ENCODE results near the gene COPS9. TPM values are rescaled to one million over a fixed set of nuclear protein-coding genes. Genes with fewer than 3 reads are reported as not detected.

Gene COPS9
- total RNA-seq, 1 donor, result 30.6 TPM

- Histone ChIP-seq H3K4me3 (ENCODE audit: low read length) (peak overlapping the region; percentile 69), H3K9me3 (ENCODE audit: low read depth, low read length) (no peaks in the 10 kb centered on the region), H3K27me3 (ENCODE audit: insufficient read depth, low read length) (no peaks in the 10 kb centered on the region), H3K4me1 (ENCODE audit: insufficient read depth, low read length) (peaks cover 21% of the 10 kb centered on the region)
Measured at GRCh38 chr2:240136671-240137292, 677 bp upstream of the COPS9 start.

GRCh38 chr2:240135706-240136012 is 446 bp downstream of the COPS9 start:
- H3K9me3 ChIP-seq (ENCODE audit: low read depth, low read length), result no peaks in the 10 kb centered on the region
- H3K27me3 ChIP-seq (ENCODE audit: insufficient read depth, low read length), result no peaks in the 10 kb centered on the region
- peaks cover 21% of the 10 kb centered on the region for H3K4me1 ChIP-seq (ENCODE audit: insufficient read depth, low read length)
- peak overlapping the region; percentile 69 for H3K4me3 ChIP-seq (ENCODE audit: low read length)

DNA sequence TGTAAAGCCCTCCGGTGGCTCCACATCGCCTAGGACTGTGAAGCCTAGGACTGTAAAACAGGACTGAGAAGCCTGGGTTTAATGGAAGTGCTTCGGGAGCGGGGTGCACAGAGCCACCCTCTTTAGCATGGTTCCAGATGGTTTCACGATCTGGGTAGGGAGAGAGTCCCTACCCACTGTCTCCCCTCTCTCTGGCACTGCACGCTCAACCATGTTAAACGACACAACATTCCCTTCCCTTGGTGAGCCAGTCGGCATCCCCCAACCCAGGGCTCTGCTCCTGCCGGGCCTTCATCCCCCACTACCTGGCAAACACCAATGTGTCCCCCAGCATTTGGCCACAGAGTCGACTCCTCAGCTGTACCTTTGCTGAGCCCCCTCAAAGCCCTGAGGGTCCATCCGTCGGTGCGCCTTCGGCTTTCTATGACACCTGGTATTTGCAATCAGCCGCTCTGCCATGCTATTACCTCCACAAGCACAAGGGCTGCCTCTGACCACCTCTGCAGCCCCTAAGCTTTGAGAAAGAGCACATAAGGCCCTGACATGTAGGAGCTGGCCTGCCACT is 1.1 kb downstream of the COPS9 start:
- H3K9me3 ChIP-seq (ENCODE audit: low read depth, low read length), result no peaks in the 10 kb centered on the region
- H3K4me3 ChIP-seq (ENCODE audit: low read length), result peak overlapping the region; percentile 69
- peaks cover 21% of the 10 kb centered on the region for H3K4me1 ChIP-seq (ENCODE audit: insufficient read depth, low read length)
- no peaks in the 10 kb centered on the region for H3K27me3 ChIP-seq (ENCODE audit: insufficient read depth, low read length)

DNA sequence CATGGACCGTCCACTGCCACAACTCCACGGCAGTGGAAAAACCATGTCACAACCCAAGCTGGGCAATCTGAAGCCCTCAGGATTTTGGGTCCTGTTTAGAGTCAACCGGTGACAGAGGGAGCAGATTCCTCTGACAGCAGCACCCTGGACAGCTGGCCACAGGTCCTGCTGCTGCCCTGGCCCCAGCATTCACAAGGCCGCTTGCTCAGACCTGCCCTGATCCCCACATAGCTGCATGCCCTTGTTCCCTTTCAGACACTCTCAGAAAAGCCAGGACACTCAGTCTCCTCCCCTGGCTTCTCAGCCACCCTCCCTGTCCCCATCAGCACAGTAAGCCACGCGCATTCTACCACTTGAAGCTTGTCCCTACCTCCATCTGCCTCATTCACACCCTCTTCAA is 1.6 kb downstream of the COPS9 start:
- Histone ChIP-seq H3K4me1 (ENCODE audit: insufficient read depth, low read length) (peaks cover 21% of the 10 kb centered on the region), H3K9me3 (ENCODE audit: low read depth, low read length) (no peaks in the 10 kb centered on the region), H3K4me3 (ENCODE audit: low read length) (no peak overlapping the region), H3K27me3 (ENCODE audit: insufficient read depth, low read length) (no peaks in the 10 kb centered on the region)

DNA sequence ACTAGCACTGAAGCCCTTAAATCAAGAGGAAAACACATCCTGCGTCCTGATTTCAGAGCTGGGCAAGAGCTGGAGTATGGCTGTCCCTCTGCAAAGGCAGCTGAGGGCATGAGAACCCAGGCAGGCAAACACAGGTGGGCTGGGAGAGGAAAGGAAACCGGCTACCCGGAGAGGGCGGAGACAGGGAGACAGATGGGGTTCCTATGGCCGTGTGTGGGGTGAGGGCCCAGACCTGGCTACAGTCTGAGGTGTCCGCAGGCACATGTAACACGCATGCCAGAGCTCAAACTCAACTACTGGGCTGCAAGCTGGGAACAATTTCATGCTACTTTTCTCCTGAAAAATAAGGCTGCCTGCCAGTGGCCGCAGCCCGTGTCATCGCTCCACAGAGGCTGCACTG is 2.7 kb downstream of the COPS9 start:
- Histone ChIP-seq H3K4me3 (ENCODE audit: low read length) (no peak overlapping the region), H3K27me3 (ENCODE audit: insufficient read depth, low read length) (no peaks in the 10 kb centered on the region), H3K4me1 (ENCODE audit: insufficient read depth, low read length) (peaks cover 21% of the 10 kb centered on the region), H3K9me3 (ENCODE audit: low read depth, low read length) (no peaks in the 10 kb centered on the region)

GRCh38 chr2:240132651-240132980 is 3.5 kb downstream of the COPS9 start:
- H3K9me3 ChIP-seq (ENCODE audit: low read depth, low read length), result no peaks in the 10 kb centered on the region
- no peaks in the 10 kb centered on the region for H3K27me3 ChIP-seq (ENCODE audit: insufficient read depth, low read length)
- peaks cover 21% of the 10 kb centered on the region for H3K4me1 ChIP-seq (ENCODE audit: insufficient read depth, low read length)
- no peak overlapping the region for H3K4me3 ChIP-seq (ENCODE audit: low read length)

GRCh38 chr2:240131941-240132650 is 4.0 kb downstream of the COPS9 start:
- H3K9me3 ChIP-seq (ENCODE audit: low read depth, low read length), result no peaks in the 10 kb centered on the region
- H3K27me3 ChIP-seq (ENCODE audit: insufficient read depth, low read length), result no peaks in the 10 kb centered on the region
- no peak overlapping the region for H3K4me3 ChIP-seq (ENCODE audit: low read length)

DNA sequence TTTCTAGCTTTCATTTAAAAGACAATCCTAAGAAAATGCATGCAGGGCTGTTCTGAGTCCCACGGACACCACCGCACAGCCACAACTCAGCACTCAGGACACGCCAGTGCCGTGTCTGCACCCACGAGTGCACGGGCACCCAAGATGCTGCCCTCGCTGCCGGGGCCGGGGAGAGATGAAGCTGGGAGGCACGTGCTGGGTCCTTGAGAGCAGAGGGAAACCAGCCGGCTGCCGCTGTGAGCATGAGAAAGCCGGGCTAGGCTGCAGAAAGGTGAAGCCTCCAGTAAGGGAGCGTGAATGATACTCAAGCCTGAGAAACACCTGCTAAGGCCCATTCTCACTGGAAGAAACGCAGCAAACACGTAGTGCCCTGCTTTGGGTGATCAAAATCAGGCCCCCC is 4.8 kb downstream of the COPS9 start:
- Histone ChIP-seq H3K27me3 (ENCODE audit: insufficient read depth, low read length) (no peaks in the 10 kb centered on the region), H3K9me3 (ENCODE audit: low read depth, low read length) (no peaks in the 10 kb centered on the region), H3K4me3 (ENCODE audit: low read length) (no peak overlapping the region), H3K4me1 (ENCODE audit: insufficient read depth, low read length) (peaks cover 13% of the 10 kb centered on the region)

More at GRCh38 chr2:240131941-240132650, 4.0 kb downstream of the COPS9 start:
- peaks cover 20% of the 10 kb centered on the region for H3K4me1 ChIP-seq (ENCODE audit: insufficient read depth, low read length)

- peaks cover 11% of the 10 kb centered on the region for H3K4me1 ChIP-seq (ENCODE audit: insufficient read depth, low read length)
- H3K4me3 ChIP-seq (ENCODE audit: low read length), result no peak overlapping the region
- no peaks in the 10 kb centered on the region for H3K9me3 ChIP-seq (ENCODE audit: low read depth, low read length)
Measured at GRCh38 chr2:240130393-240131195, 5.5 kb downstream of the COPS9 start.

DNA sequence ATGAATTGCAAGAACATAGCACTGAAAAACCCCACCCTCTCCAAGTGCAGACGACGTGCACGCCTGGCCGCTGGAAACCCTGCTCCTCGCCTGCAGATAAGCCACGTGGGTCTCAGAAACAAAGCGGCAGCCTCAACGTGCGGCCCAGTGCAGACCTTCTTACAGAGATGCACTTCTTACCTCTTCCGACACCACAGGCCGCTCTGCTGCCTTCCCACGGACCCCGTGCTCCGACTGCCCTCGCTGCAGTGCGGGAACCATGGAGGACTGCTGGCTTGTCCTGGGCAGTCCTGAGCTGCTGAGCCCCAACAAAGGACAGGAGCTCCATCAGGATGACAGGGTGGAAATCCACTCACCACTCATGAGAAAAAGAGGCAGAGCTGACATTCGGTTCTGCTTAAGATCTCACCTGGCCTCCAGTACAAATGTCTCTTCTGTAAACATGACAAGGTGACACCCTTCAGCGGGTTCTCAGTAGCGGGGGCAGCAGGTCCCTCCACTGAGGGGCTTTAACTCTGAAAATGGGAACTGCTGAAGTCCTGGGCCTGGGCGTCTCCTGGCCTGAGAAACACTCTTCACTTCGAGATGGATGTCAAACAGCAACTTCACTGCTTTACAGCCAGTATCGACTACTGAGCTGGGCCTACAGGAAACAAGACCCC is 6.2 kb downstream of the COPS9 start:
- Histone ChIP-seq H3K4me3 (ENCODE audit: low read length) (no peak overlapping the region), H3K27me3 (ENCODE audit: insufficient read depth, low read length) (no peaks in the 10 kb centered on the region), H3K4me1 (ENCODE audit: insufficient read depth, low read length) (peaks cover 4% of the 10 kb centered on the region), H3K9me3 (ENCODE audit: low read depth, low read length) (no peaks in the 10 kb centered on the region)

More at GRCh38 chr2:240130393-240131195, 5.5 kb downstream of the COPS9 start:
- no peaks in the 10 kb centered on the region for H3K27me3 ChIP-seq (ENCODE audit: insufficient read depth, low read length)

GRCh38 chr2:240129311-240129710 is 6.8 kb downstream of the COPS9 start:
- H3K4me1 ChIP-seq (ENCODE audit: insufficient read depth, low read length), result no peaks in the 10 kb centered on the region
- no peak overlapping the region for H3K4me3 ChIP-seq (ENCODE audit: low read length)
- H3K9me3 ChIP-seq (ENCODE audit: low read depth, low read length), result no peaks in the 10 kb centered on the region
- H3K27me3 ChIP-seq (ENCODE audit: insufficient read depth, low read length), result no peaks in the 10 kb centered on the region

DNA sequence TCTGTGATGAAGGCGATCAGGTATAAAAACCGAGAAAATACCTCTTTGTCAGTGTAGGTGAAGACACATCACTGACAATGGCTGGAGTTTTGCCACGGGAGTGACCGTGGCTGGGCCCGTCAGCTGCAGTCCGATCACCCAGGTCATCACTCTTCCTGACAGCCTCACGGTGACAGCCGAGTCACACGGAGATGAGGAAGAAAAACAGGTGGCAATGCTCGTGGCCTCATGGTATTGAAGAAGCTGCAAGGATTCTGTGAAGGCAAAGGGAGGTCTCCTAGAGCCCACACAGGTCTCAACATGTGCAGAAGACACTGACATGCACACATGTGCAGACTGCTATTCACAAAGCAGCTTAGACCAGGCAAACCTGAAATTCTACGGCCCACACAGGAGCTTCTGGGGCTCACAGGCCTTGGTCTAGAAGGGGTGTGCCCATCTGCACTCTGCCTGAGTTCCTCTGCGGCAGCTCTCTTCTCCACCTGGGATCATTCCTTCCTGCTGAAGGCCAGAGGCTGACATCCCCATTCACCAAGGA is 7.4 kb downstream of the COPS9 start:
- H3K9me3 ChIP-seq (ENCODE audit: low read depth, low read length), result no peaks in the 10 kb centered on the region
- no peaks in the 10 kb centered on the region for H3K27me3 ChIP-seq (ENCODE audit: insufficient read depth, low read length)
- no peak overlapping the region for H3K4me3 ChIP-seq (ENCODE audit: low read length)
- H3K4me1 ChIP-seq (ENCODE audit: insufficient read depth, low read length), result no peaks in the 10 kb centered on the region

DNA sequence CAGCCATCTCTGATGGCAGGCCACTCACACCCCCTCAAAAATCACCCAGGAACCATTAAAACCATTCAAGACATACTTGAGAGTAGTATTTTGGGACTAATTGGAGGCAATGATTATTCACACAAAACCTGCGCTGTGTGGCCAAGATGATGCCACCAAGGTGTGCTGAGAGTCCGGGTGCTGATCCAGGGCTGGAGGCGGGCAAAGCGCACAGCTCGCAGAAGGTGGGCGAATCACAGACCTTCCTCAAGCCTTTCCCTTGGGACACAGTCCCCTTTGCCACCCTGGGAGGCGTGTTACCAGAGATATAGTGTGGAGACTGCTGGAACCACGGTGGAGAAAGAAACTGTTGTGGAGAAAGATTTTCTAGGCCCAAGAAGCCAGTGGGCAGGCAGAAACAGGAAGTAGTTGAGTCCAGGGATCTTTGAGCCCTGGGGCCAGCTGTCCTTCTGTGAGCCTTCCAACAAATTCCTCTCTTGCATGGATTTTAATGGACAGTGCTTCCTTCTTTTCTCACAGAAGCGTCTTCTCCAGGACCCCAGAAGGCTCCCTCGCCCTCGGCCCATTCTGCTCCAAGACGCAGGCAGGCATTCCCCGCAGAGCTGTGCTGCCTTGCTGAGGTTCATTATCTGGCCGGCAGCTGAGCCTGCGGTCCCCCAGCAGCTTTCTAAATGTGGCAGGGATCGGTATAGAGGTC is 8.0 kb downstream of the COPS9 start:
- Histone ChIP-seq H3K4me3 (ENCODE audit: low read length) (no peak overlapping the region), H3K9me3 (ENCODE audit: low read depth, low read length) (no peaks in the 10 kb centered on the region)

DNA sequence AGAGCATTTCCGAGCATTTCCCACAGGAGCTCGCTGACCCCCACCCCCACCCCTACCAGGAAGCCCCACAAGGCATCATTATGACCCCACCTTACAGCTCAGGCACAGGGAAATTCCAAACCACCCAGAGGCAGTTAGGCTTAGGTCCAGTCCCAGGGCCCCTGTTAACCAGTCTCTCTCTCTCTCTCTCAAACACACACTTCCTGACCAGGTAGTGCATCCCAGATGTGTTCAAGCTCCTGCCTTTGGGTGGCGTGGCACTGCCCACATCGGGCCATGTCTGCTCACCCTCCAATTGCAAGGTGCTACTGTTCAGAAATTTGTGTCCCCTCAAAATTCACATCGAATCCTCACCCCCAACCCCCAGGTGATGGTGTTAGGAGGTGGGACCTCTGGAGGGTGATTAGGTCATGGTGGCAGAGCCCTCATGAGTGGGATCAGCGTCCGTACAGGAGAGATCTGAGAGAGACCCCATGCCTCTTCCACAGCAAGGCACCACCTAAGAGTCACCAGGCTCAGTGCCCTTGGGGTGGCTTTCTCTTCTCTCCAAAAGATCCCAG is 8.8 kb downstream of the COPS9 start:
- H3K9me3 ChIP-seq (ENCODE audit: low read depth, low read length), result no peaks in the 10 kb centered on the region
- no peaks in the 10 kb centered on the region for H3K27me3 ChIP-seq (ENCODE audit: insufficient read depth, low read length)
- H3K4me3 ChIP-seq (ENCODE audit: low read length), result no peak overlapping the region
- H3K4me1 ChIP-seq (ENCODE audit: insufficient read depth, low read length), result no peaks in the 10 kb centered on the region

More for the DNA sequence above, 8.0 kb downstream of the COPS9 start:
- H3K4me1 ChIP-seq (ENCODE audit: insufficient read depth, low read length), result no peaks in the 10 kb centered on the region
- no peaks in the 10 kb centered on the region for H3K27me3 ChIP-seq (ENCODE audit: insufficient read depth, low read length)
